CD4-positive, alpha-beta T cell treated with Interferon alpha-2 for 1 hour (primary cell): ENCODE data around the gene OLFM1.
"Not testable (repeated sequence)": the region's sequence is repeated elsewhere in the genome, so short reads cannot be mapped to it uniquely, and the experiment has no call there.

ENCODE experiments used
- DNase-seq, 2 donors: peaks; one replicate each; pipeline ENCODE4 v3.0.0-alpha.2; 2020 to 2022

The OLFM1 gene

GRCh38 chr9:135108831-135109510 is 21.5 kb downstream of the OLFM1 start:
- DNase-seq, result no peak

DNA sequence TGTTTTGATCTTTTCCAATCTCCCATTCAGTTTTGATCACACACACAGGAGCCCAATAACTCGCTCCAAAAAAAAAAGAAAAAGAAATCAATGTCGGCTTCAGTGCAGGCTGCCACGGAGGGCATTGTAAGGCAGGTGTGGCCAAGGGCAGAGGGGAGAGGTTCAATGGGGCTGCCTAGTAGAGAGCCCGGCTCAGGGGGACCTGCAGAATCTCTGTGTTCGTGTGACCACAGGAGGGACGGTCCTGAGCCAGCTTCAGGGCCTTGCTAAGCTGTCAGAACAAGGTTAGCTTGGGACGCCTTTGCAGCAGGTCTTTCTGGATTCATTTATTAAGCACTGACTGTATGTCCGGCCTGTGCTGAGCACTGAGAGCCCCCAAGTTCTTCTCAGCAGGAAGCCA is 22.2 kb downstream of the OLFM1 start:
- no peak for DNase-seq

DNA sequence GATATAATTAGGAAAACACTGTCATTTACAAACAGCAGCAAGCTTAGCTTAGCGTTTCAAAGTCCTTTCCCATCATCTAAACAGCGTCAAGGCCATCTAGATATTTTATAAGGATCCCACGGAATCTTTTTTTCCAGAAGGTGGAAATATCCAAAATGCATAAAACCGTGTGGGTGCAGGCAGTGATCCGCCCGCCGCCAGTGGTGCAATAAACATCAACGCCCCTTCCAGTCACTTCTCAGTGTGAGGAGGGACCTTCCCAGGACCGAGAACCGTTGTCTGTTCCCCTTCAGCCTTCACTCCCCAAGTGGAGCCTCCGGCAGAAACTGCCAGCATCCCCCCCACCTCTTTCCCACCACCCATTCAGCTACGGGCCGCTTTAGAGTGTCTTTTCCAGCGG is 22.9 kb downstream of the OLFM1 start:
- DNase-seq, result no peak

DNA sequence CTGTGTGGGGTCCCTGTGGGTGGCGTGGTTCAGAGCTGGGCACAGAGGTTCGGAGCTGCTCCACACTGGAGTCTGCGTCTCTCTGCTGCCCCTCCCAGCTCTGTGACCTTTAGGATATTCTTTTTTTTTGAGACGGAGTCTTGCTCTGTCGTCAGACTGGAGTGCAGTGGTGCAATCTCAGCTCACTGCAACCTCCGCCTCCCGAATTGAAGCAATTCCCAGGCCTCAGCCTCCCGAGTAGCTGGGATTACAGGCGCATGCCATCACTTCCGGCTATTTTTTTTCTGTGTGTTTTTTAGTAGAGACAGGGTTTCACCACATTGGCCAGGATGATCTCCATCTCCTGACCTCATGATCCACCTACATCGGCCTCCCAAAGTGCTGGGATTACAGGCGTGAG is 24.1 kb downstream of the OLFM1 start:
- not testable (repeated sequence) for DNase-seq

DNA sequence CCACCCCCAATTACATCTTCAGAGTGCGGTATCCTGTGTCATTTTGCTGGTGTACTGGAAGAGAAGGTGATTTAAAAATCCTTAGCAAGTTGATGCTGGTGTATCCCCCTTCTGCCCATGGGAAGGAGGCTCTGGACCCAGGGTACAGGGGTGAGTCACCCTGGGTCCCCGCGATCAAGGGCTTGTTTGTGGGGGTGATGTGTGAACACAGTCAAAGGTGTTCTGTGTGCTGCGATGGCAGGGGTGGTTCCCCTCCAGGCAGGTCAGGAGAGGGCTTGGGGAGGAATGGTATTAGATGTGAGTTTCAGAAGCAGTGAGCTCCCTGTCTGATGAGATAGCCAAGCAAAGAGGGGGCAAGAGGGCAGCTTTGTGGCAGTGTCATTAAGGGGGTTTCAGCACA is 28.9 kb downstream of the OLFM1 start:
- DNase-seq, result no peak

DNA sequence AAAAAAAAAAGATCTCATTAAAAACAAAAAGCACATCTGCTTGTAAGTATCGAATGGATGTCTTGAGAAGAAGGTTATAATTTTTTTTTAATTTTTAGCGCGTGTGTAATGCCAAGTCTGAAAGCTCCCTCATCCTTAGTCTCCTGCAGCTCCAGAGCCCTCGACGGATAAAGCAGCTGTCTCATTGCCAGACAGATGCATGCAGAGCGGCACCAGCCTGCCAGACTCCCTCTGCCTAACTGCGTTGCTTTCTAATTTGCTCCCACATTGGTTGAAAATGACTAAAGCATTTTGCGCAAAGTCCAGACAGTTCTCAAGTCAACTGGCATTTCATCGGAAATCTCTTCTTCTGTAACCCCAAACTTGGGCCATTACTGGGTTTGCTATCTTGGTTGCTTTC is 29.4 kb downstream of the OLFM1 start:
- DNase-seq, result no peak

- no peak for DNase-seq
Observed at GRCh38 chr9:135117281-135117680, 29.8 kb downstream of the OLFM1 start.

GRCh38 chr9:135119496-135120064 is 32.1 kb downstream of the OLFM1 start:
- DNase-seq, result no peak

GRCh38 chr9:135120249-135120648 is 32.8 kb downstream of the OLFM1 start:
- DNase-seq, result no peak

DNA sequence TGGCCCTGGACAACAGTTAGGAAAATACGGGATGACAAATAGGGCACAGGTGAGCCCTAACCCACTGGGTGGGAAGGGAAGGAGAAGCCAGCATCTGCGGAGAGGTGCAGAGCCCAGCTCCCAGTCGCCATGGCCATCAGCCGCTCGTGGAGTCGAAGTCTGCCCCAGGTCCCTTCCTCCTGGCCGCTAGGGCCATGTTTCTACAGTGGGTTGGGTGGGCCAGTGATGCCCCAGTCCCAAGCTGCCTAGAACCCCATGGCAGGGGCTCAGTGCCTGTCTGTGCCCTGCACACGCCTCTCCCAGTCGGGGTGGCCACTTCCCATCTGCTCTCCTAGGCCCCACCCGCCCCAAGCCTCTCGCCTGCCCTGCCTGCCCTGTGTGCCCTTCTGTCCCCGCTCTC is 34.8 kb downstream of the OLFM1 start:
- DNase-seq, result no peak

GRCh38 chr9:135123126-135123772 is 35.8 kb downstream of the OLFM1 start:
- no peak for DNase-seq

- DNase-seq, result no peak
Observed at GRCh38 chr9:135123773-135124134, 36.3 kb downstream of the OLFM1 start.

DNA sequence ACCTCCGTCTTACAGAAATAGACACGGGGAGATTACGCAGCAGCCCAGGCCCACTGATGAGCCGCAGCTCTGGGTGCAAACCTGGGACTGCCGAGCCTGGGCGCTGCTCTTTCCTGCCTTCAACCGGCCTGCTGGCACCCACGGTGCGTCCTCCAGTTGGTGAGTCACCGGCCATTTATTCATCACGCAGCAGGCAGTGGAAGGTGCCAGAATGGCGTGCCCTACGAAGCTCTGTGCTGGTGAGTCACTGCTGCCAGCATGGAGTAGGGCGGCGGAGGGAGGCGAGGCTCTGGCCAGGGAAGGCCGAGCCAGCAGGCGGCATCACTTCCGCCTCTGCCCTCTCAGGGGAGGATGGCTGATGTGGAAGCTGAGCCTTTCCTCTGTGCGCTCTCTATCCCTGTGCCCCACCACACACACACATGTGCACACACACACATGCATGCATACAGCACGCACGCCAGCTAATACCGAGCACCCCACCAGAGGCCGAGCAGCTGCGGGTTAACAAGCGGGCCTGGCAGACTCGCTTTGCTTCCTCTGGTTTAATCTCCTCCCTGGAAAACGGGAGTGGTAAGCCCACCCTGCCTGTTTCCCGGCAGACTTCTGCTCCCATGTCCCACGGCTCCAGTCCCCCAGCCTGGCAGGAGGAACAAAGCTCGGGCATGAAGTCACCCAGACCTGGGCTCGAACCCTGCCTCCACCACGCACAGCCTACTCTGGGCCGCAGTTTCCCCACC is 39.2 kb downstream of the OLFM1 start:
- DNase-seq, result no peak

- DNase-seq, result no peak
Observed at GRCh38 chr9:135127718-135128670, 40.5 kb downstream of the OLFM1 start.

DNA sequence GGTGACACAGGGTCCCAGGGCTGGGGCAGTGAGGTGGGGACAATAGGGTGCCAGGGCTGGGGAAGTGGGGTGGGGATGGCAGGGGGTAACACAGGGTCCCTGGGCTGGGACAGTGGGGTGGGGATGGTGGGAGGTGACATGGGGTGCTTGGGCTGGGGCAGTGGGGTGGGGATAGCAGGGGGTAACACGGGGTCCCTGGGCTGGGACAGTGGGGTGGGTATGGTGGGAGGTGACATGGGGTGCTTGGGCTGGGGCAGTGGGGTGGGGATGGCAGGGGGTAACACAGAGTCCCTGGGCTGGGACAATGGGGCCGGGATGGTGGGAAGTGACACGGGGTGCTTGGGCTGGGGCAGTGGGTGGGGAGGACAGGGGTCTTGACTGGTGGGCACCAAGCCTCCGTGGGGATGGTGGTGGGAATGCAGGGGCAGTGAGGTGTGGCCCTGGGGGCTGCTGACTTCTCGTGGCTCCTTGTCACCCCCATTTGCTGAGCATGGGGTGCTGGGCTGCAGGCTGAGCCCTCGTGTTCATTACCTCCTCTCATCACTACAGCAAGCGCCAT is 41.7 kb downstream of the OLFM1 start:
- DNase-seq, result no peak

- DNase-seq, result no peak
Observed at GRCh38 chr9:135130207-135130976, 42.9 kb downstream of the OLFM1 start.

GRCh38 chr9:135131488-135131887 is 44.0 kb downstream of the OLFM1 start:
- DNase-seq, result no peak

DNA sequence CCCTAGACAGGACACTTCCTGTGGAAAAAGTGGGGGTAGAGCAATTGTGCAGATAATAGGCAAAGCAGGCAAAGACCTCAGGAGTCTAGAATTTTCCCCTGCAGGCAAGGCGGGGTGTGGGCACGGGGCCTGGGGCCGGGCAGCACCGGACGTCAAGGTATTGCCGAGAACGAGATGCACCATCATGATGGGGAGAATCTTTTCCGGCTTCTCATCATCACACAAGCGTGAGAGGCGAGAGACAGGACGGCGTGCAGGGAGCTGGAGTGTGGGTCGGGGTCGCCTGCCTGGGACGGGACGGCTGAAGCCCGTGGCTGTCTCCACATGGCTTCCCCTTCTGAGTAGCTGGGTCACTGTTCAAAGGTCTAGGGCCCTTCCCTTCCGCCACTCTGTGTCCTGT is 44.5 kb downstream of the OLFM1 start:
- no peak for DNase-seq

GRCh38 chr9:135134268-135135022 is 47.0 kb downstream of the OLFM1 start:
- no peak for DNase-seq

GRCh38 chr9:135135171-135135928 is 47.9 kb downstream of the OLFM1 start:
- no peak for DNase-seq
